ENCODE results near the gene THSD4. TPM values are rescaled to one million over a fixed set of nuclear protein-coding genes. Genes with fewer than 3 reads are reported as not detected.
"Not testable (repeated sequence)": the region's sequence is repeated elsewhere in the genome, so short reads cannot be mapped to it uniquely, and the experiment has no call there.

THSD4 gene
- total RNA-seq, 1 experiment from 2014 or later, result 29.0 TPM

GRCh38 chr15:71400294-71400693 lies 285.0 kb downstream of the THSD4 start:
- intact Hi-C loops (cut with micrococcal nuclease), result no loop called here

GRCh38 chr15:71401728-71402127 lies 286.5 kb downstream of the THSD4 start:
- H3K4me1 ChIP-seq (ENCODE audit: insufficient read depth, low read length); H3K4me2 ChIP-seq (ENCODE audit: low read length); H3K27me3 ChIP-seq (ENCODE audit: low read length); DNase-seq; H3K9me3 ChIP-seq (ENCODE audit: low read length); H3K4me3 ChIP-seq (ENCODE audit: low read length); POLR2A ChIA-PET (ENCODE audit: unreplicated experiment); H3K79me2 ChIP-seq (ENCODE audit: low read length); CTCF ChIA-PET; H3K9ac ChIP-seq (ENCODE audit: low read length); H3K27ac ChIP-seq (ENCODE audit: low read length); H2AFZ ChIP-seq (ENCODE audit: low read length); H3K36me3 ChIP-seq (ENCODE audit: low read depth, low read length); H3F3A ChIP-seq (ENCODE audit: low read length, unreplicated experiment); H3K9me2 ChIP-seq (replicated peaks; ENCODE audit: low read length); H4K20me1 ChIP-seq (ENCODE audit: low read length); BruUV-seq (replicated peaks); ATAC-seq; intact Hi-C loops (cut with micrococcal nuclease): not testable (repeated sequence)

More at GRCh38 chr15:71400294-71400693, 285.0 kb downstream of the THSD4 start:
- no peak for ATAC-seq
- ChIA-PET POLR2A (ENCODE audit: unreplicated experiment) (no interaction called here), CTCF (no interaction called here)
- no peaks in the 10 kb centered on the region for H3K27me3 ChIP-seq (ENCODE audit: low read length)
- no peaks in the 10 kb centered on the region for H4K20me1 ChIP-seq (ENCODE audit: low read length)
- H3K27ac ChIP-seq (ENCODE audit: low read length), result no peak overlapping the region
- H3K4me2 ChIP-seq (ENCODE audit: low read length), result no peak overlapping the region
- TF ChIP-seq EZH2phosphoT487 (IDR thresholded peaks at IDR 0.05; ENCODE audit: borderline replicate concordance, low read length), result no peak
- TF ChIP-seq CTCF (conservative IDR thresholded peaks at IDR 0.05; ENCODE audit: low read depth, low read length), result no peak
- no peak for TF ChIP-seq EZH2 (IDR thresholded peaks at IDR 0.05; ENCODE audit: low read length, unreplicated experiment)
- no peaks in the 10 kb centered on the region for H3K9me2 ChIP-seq (replicated peaks; ENCODE audit: low read length)
- no peaks in the 10 kb centered on the region for H3K36me3 ChIP-seq (ENCODE audit: low read depth, low read length)
- BruUV-seq (replicated peaks), result no TSS peak
- DNase-seq, result peak; percentile 0
- H3K9me3 ChIP-seq (ENCODE audit: low read length), result no peaks in the 10 kb centered on the region
- no peaks in the 10 kb centered on the region for H3K4me1 ChIP-seq (ENCODE audit: insufficient read depth, low read length)
- H3K9ac ChIP-seq (ENCODE audit: low read length), result no peak overlapping the region
- no peaks in the 10 kb centered on the region for H3K79me2 ChIP-seq (ENCODE audit: low read length)
- H3F3A ChIP-seq (ENCODE audit: low read length, unreplicated experiment), result no peaks in the 10 kb centered on the region
- no peak overlapping the region for H2AFZ ChIP-seq (ENCODE audit: low read length)
- H3K4me3 ChIP-seq (ENCODE audit: low read length), result no peak overlapping the region

DNA sequence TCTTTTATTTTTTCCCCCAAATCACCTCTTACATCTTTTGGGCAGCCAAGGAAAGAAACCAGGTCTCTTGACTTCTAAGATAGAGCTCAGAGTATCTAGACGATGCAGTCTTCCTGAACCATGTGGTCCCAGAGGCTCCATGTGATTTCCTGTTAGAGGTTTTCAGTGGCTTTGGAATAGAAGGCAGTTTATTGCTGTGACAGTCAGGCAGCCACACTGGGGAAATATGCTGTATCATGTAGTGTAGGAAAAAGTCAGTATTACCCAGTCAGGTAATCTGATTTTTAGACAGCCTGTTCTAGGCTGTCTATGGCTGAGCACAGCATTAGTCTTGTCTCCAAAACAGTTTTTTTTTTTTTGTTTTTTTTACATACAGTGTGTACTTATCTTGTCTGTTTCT lies 294.3 kb downstream of the THSD4 start:
- no peaks in the 10 kb centered on the region for H3F3A ChIP-seq (ENCODE audit: low read length, unreplicated experiment)
- ATAC-seq (no peak), DNase-seq (no peak)
- POLR2A ChIA-PET (ENCODE audit: unreplicated experiment), result no interaction called here
- H3K4me1 ChIP-seq (ENCODE audit: insufficient read depth, low read length), result no peaks in the 10 kb centered on the region
- no peaks in the 10 kb centered on the region for H4K20me1 ChIP-seq (ENCODE audit: low read length)
- no peaks in the 10 kb centered on the region; the same call in 1 of the 2 replicates for H3K36me3 ChIP-seq (ENCODE audit: low read depth, low read length)
- TF ChIP-seq CTCF (conservative IDR thresholded peaks at IDR 0.05; ENCODE audit: low read depth, low read length), result no peak
- no peak for TF ChIP-seq EZH2phosphoT487 (IDR thresholded peaks at IDR 0.05; ENCODE audit: borderline replicate concordance, low read length)
- TF ChIP-seq EZH2 (IDR thresholded peaks at IDR 0.05; ENCODE audit: low read length, unreplicated experiment), result no peak
- no peak overlapping the region for H3K4me2 ChIP-seq (ENCODE audit: low read length)
- no peaks in the 10 kb centered on the region for H3K9me2 ChIP-seq (replicated peaks; ENCODE audit: low read length)
- H3K27ac ChIP-seq (ENCODE audit: low read length), result no peak overlapping the region
- no peaks in the 10 kb centered on the region for H3K9me3 ChIP-seq (ENCODE audit: low read length)
- H3K27me3 ChIP-seq (ENCODE audit: low read length), result no peaks in the 10 kb centered on the region
- no TSS peak for BruUV-seq (replicated peaks)
- H3K9ac ChIP-seq (ENCODE audit: low read length), result no peak overlapping the region
- no peaks in the 10 kb centered on the region for H3K79me2 ChIP-seq (ENCODE audit: low read length)
- no peak overlapping the region for H2AFZ ChIP-seq (ENCODE audit: low read length)
- H3K4me3 ChIP-seq (ENCODE audit: low read length), result no peak overlapping the region
- CTCF ChIA-PET, result no interaction called here
- intact Hi-C loops (cut with micrococcal nuclease), result no loop called here
